ENCODE data around the gene RAB39B.

RAB39B gene

DNA sequence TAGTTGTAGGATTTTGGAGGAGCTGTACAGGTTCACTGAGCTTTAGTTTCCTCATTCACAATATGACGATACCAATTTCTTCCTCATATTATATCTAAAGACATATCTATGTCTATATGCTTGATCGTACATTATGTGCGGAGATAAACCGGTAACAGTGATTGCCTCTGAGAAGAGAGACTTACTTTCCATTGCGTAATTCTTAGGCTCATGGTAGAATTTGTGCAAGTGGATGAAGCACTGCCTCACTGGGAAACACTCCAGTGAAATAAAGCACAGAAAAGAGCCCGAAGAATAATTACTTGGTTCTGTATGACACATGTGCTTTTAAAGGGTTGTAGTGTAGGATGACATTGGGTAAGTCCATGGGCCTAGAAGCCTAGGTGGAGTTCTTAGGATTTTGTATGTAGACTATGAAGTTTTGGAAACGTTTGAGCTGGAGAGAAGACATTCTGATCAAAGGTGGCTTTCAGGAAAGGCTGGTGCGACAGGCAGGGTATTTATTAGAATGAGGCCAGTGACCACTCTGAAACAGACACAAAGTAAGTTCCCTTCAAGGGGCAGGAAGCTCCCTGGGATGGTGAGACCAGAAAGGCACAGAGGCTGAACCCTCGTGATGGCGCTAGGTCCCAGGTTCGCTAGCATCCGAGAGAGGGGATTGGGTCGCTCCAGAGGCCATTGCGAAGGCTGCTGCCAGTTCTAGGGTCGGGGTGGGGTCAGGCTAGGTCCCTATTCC lies 48.7 kb downstream of the RAB39B start:
- DNase-seq = peak; percentile 3

DNA sequence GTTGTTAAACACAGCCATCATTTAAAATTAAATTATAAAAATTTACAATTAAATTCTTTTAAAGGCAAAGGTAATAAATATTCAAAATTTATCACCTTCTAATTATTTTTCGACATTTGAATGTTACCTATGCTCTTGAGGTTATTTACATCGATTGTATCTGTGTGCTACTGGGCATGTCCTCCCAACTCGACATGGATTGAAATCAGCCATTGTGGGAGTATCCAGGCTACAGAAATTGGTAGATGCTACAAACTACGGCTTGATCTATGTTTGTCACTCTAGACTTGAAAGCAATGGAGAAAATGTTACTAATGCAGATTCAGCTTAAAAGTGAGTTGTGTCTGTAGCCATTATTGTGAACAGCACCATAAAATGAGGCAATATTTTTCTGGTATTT lies 50.6 kb downstream of the RAB39B start:
- DNase-seq = no peak

DNA sequence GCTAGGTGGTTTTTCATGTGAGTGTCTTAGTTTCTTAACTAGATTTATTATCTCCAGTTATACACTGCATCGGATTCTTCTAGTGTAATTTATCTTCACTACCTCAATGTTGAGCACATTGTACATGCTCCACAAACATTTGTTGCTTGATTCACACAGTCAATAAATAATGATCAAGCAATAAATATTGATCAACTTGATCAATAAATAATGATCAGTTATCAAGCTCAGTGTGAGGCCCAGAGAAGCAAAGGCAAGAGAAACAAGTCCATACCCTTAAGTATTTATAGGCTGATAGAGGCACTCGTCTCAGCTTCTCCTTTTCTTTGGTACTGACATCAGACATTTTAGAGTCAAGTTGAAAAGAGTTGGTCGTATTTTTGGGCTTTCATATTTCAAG lies 53.1 kb downstream of the RAB39B start:
- no peak for DNase-seq
